DND-41 (cell line): ENCODE measurements around the gene SERHL2.

Experiments
- ATAC-seq: fragments of 200-7000 bp; cut with Tn5 transposase; 3 replicates; pipeline ENCODE4 v1.9.1; 2021; ENCODE audit warnings: low read depth; ENCODE audit not compliant: insufficient read depth
- DNase-seq: peaks from one replicate; pipeline ENCODE4 v3.0.0-alpha.2; 2020
- H2AFZ ChIP-seq: 2 replicates; pipeline ENCODE4 v1.6.0; 2012; ENCODE audit warnings: low read depth, low read length
- H3K27ac ChIP-seq: 2 replicates; pipeline ENCODE4 v1.5.1; 2012; ENCODE audit warnings: low read length, inconsistent platforms
- H3K27me3 ChIP-seq: fragments of 200-600 bp; sonication (generic); 2 replicates; pipeline ENCODE4 v1.6.0; 2012; ENCODE audit warnings: low read length, mild to moderate bottlenecking, inconsistent platforms; ENCODE audit not compliant: insufficient read depth, poor library complexity
- H3K36me3 ChIP-seq: 2 replicates; pipeline ENCODE4 v1.5.1; 2012; ENCODE audit warnings: low read length, inconsistent platforms; ENCODE audit not compliant: insufficient read depth
- H3K4me1 ChIP-seq: 2 replicates; pipeline ENCODE4 v1.5.1; 2012; ENCODE audit warnings: mild to moderate bottlenecking, low read length; ENCODE audit not compliant: insufficient read depth
- H3K4me2 ChIP-seq: 2 replicates; pipeline ENCODE4 v1.6.0; 2012; ENCODE audit warnings: mild to moderate bottlenecking, moderate library complexity, low read length, inconsistent platforms; ENCODE audit not compliant: insufficient read depth
- H3K4me3 ChIP-seq, 2 experiments: fragments of 200-600 bp in 1 of 2; shearing (Covaris generic) in 1 of 2; 2 replicates each; pipeline ENCODE4 v1.5.1; 2012 to 2016; ENCODE audit warnings: inconsistent platforms in 2 of 2, low read length in 2 of 2, mild to moderate bottlenecking in 2 of 2, low read depth in 1 of 2, moderate library complexity in 1 of 2
- H3K79me2 ChIP-seq: 2 replicates; pipeline ENCODE4 v1.6.0; 2012; ENCODE audit warnings: low read length, inconsistent platforms; ENCODE audit not compliant: insufficient read depth
- H3K9ac ChIP-seq: 2 replicates; pipeline ENCODE4 v1.6.0; 2012; ENCODE audit warnings: low read depth, mild to moderate bottlenecking, inconsistent platforms, low read length, moderate library complexity
- H3K9me3 ChIP-seq: 2 replicates; pipeline ENCODE4 v1.5.1; 2012; ENCODE audit warnings: low read length, moderate library complexity, mild to moderate bottlenecking, inconsistent platforms; ENCODE audit not compliant: insufficient read depth, severe bottlenecking
- H4K20me1 ChIP-seq: 2 replicates; pipeline ENCODE4 v1.6.0; 2012; ENCODE audit warnings: low read length; ENCODE audit not compliant: insufficient read depth
- EZH2 ChIP-seq: IDR thresholded peaks from 3 replicates; pipeline ENCODE4 v1.6.1; 2012; ENCODE audit warnings: borderline replicate concordance, low read depth, mild to moderate bottlenecking, moderate library complexity, low read length, inconsistent platforms; ENCODE audit not compliant: severe bottlenecking
- TF ChIP-seq, protein P1 (sequence below): IDR thresholded peaks from 2 replicates; pipeline ENCODE4 v1.5.1; 2012; ENCODE audit warnings: borderline replicate concordance, low read length, moderate library complexity, mild to moderate bottlenecking; ENCODE audit not compliant: poor library complexity, severe bottlenecking; ENCODE audit errors: extremely low read depth

SERHL2 gene

DNA sequence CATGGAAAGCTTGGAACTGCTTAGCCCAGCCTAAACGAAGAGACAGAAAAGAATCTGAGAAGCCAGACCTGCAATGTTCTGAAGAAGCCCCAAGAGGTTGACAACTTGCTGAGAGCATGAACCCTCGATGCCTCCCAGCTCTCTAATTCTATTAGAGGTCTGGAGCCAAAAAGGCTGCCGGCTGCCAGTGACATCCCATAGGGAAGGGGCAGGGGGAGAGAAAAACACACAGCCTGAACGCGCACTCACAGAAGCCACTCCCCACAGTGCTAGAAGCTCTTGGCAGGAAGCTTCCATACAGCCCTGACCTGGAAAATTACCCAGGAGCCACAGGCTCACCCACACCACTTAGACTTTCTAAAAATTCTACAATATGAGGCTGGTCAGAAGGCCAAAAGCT, 42.6 kb downstream of the SERHL2 start:
- H3K4me1 ChIP-seq: no peaks in the 10 kb centered on the region
- no peak overlapping the region for H2AFZ ChIP-seq
- peaks cover 26% of the 10 kb centered on the region for H3K79me2 ChIP-seq
- peaks cover 31% of the 10 kb centered on the region for H4K20me1 ChIP-seq
- peaks cover 97% of the 10 kb centered on the region for H3K36me3 ChIP-seq
- no peak overlapping the region for H3K27ac ChIP-seq
- no peak overlapping the region for H3K4me3 ChIP-seq
- no peaks in the 10 kb centered on the region for H3K9me3 ChIP-seq
- H3K27me3 ChIP-seq: no peaks in the 10 kb centered on the region
- no peak overlapping the region for H3K4me2 ChIP-seq
- DNase-seq (no peak), ATAC-seq (no peak)
- no peak overlapping the region for H3K9ac ChIP-seq
- TF ChIP-seq, protein P1, sequence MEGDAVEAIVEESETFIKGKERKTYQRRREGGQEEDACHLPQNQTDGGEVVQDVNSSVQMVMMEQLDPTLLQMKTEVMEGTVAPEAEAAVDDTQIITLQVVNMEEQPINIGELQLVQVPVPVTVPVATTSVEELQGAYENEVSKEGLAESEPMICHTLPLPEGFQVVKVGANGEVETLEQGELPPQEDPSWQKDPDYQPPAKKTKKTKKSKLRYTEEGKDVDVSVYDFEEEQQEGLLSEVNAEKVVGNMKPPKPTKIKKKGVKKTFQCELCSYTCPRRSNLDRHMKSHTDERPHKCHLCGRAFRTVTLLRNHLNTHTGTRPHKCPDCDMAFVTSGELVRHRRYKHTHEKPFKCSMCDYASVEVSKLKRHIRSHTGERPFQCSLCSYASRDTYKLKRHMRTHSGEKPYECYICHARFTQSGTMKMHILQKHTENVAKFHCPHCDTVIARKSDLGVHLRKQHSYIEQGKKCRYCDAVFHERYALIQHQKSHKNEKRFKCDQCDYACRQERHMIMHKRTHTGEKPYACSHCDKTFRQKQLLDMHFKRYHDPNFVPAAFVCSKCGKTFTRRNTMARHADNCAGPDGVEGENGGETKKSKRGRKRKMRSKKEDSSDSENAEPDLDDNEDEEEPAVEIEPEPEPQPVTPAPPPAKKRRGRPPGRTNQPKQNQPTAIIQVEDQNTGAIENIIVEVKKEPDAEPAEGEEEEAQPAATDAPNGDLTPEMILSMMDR: no peak
- no peak for TF ChIP-seq EZH2

DNA sequence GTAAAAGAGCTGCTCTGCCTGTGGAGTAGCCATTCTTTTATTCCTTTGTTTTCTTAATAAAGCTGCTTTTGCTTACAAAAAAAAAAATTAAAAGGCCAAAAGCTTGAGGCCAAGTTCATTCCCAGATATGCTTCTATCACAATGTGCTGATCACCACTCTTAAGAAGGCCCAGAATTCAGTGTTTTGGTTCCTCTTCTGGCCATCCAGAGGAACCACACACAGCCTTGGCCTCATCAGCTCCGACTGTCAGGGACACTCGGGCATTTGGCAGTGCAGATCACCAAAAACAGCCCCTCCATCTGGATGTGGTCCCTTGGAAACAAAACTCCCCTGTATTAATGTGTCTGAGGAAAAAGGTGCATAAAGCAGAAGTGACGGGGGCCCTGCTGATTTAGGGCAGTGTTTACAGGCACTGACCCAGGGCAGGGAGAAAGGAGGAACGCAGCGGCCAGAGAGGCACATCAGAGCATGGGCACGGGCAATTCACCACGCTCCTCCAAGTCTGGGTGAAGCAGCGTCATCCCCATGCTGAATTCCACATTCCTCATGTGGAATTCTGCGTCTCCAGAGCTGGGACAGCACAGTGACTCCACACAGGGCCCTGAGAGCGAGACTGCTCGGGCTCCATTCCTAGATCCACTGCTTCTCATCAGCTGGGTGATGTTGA, 43.2 kb downstream of the SERHL2 start:
- Histone ChIP-seq H3K9ac (no peak overlapping the region; the same call in 1 of the 2 replicates), H3K79me2 (peaks cover 30% of the 10 kb centered on the region), H2AFZ (no peak overlapping the region), H3K27me3 (no peaks in the 10 kb centered on the region), H3K4me2 (no peak overlapping the region), H3K4me3 (no peak overlapping the region), H3K4me1 (no peaks in the 10 kb centered on the region), H3K36me3 (peaks cover 95% of the 10 kb centered on the region), H3K9me3 (no peaks in the 10 kb centered on the region), H4K20me1 (peaks cover 35% of the 10 kb centered on the region), H3K27ac (no peak overlapping the region)
- DNase-seq: no peak
- no peak for TF ChIP-seq EZH2
- TF ChIP-seq, protein P1: no peak
- no peak for ATAC-seq

DNA sequence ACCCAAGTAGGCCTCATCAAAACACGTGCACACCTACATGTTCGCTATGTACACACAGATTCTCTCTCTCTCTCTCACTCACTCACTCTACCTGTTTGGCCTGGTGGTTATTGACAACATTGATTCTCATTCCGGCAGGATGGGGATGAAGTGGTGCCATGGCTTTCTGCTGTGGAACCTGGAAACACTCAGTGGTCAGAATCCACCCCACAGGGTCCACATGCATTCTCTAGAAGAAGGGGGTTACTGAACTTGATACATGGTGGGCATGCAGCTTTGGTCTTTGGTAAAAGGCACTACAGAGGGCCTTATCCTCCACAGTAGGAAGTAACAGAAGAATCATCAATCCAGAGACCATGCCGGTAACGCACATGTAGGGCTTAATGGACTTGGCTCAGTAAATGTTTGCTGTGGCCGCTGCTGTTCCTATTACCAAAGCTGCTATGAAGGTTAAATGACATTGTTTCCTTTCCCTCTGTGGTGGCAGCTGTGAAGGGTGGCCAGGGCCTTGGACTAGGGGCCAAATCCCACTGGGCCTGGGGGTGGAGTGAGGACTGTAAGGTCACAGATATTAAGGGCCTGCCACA, 48.2 kb downstream of the SERHL2 start:
- DNase-seq (no peak), ATAC-seq (no peak)
- H3K79me2 ChIP-seq: peaks cover 79% of the 10 kb centered on the region
- H3K27ac ChIP-seq: no peak overlapping the region
- no peak overlapping the region for H3K4me2 ChIP-seq
- no peak overlapping the region for H3K9ac ChIP-seq
- H3K36me3 ChIP-seq: peaks cover 90% of the 10 kb centered on the region
- H3K27me3 ChIP-seq: no peaks in the 10 kb centered on the region
- TF ChIP-seq, protein P1: no peak
- no peak for TF ChIP-seq EZH2
- H3K4me1 ChIP-seq: no peaks in the 10 kb centered on the region
- H4K20me1 ChIP-seq: peaks cover 72% of the 10 kb centered on the region
- no peak overlapping the region for H3K4me3 ChIP-seq
- H3K9me3 ChIP-seq: no peaks in the 10 kb centered on the region
- H2AFZ ChIP-seq: no peak overlapping the region
